Liver (tissue), 9 donors: ENCODE data around the gene CAP2. TPM values are rescaled to one million over a fixed set of nuclear protein-coding genes. Genes with fewer than 3 reads are reported as not detected.

Experiments used
- DNase-seq: peaks from one replicate; pipeline ENCODE4 v3.0.0-alpha.2; 2017; ENCODE audit warnings: low spot score
- H3K27ac ChIP-seq, 2 donors: one replicate each; pipeline ENCODE4 v1.7.0; 2013; ENCODE audit warnings: inconsistent platforms in 2 of 2, low read length in 2 of 2, control low read depth in 1 of 2, low read depth in 1 of 2, mild to moderate bottlenecking in 1 of 2
- H3K27me3 ChIP-seq, 4 donors: one replicate each; pipeline versions ENCODE4 v1.6.1 to v1.7.0; 2013; ENCODE audit warnings: low read length in 3 of 4, inconsistent platforms in 1 of 4, mild to moderate bottlenecking in 1 of 4, moderate library complexity in 1 of 4; ENCODE audit not compliant: control insufficient read depth in 4 of 4, insufficient read depth in 4 of 4
- H3K36me3 ChIP-seq, 4 donors: one replicate each; pipeline versions ENCODE4 v1.6.1 to v1.7.0; 2013; ENCODE audit warnings: low read length in 3 of 4, mild to moderate bottlenecking in 3 of 4, low read depth in 1 of 4, moderate library complexity in 1 of 4; ENCODE audit not compliant: control insufficient read depth in 4 of 4, insufficient read depth in 3 of 4
- H3K4me1 ChIP-seq, 4 donors: one replicate each; pipeline versions ENCODE4 v1.6.1 to v1.7.0; 2013; ENCODE audit warnings: low read length in 3 of 4, mild to moderate bottlenecking in 3 of 4, moderate library complexity in 1 of 4; ENCODE audit not compliant: control insufficient read depth in 4 of 4, insufficient read depth in 4 of 4
- H3K4me3 ChIP-seq, 3 donors: one replicate each; pipeline versions ENCODE4 v1.6.1 to v1.7.0; 2013; ENCODE audit warnings: low read length in 3 of 3, control low read depth in 1 of 3, low read depth in 1 of 3, mild to moderate bottlenecking in 1 of 3
- H3K9ac ChIP-seq, 2 donors: one replicate each; pipeline ENCODE4 v1.7.0; 2013; ENCODE audit warnings: low read length in 2 of 2, mild to moderate bottlenecking in 2 of 2, moderate library complexity in 2 of 2, control low read depth in 1 of 2, low read depth in 1 of 2
- H3K9me3 ChIP-seq, 4 donors: one replicate each; pipeline versions ENCODE4 v1.6.1 to v1.7.0; 2013; ENCODE audit warnings: low read length in 3 of 4; ENCODE audit not compliant: control insufficient read depth in 4 of 4
- ATF3 ChIP-seq: IDR thresholded peaks from 2 replicates; pipeline ENCODE4 v1.6.1; 2016; ENCODE audit warnings: antibody characterized with exemption
- CTCF ChIP-seq: fragments of 150-350 bp; IDR thresholded peaks from 2 replicates; pipeline ENCODE4 v1.5.1; 2017; ENCODE audit warnings: improper control_type of control experiment, low read depth, low read length; ENCODE audit not compliant: missing input control
- FOXA1 ChIP-seq: IDR thresholded peaks from 2 replicates; pipeline ENCODE4 v1.6.1; 2016; ENCODE audit warnings: antibody characterized with exemption
- FOXA2 ChIP-seq: IDR thresholded peaks from 2 replicates; pipeline ENCODE4 v1.6.1; 2016; ENCODE audit warnings: antibody characterized with exemption
- GABPA ChIP-seq, 2 donors: IDR thresholded peaks in 1 of 2; conservative IDR thresholded peaks in 1 of 2; 2 replicates each; pipeline ENCODE4 v1.6.1; 2016; ENCODE audit warnings: antibody characterized with exemption in 2 of 2, mild to moderate bottlenecking in 1 of 2, moderate library complexity in 1 of 2
- HNF4A ChIP-seq, 2 donors: conservative IDR thresholded peaks; 2 replicates each; pipeline ENCODE4 v1.6.1; 2016; ENCODE audit warnings: antibody characterized with exemption in 2 of 2, mild to moderate bottlenecking in 2 of 2
- HNF4G ChIP-seq: IDR thresholded peaks from 2 replicates; pipeline ENCODE4 v1.6.1; 2016; ENCODE audit warnings: antibody characterized with exemption
- JUND ChIP-seq, 2 donors: IDR thresholded peaks; 2 replicates each; pipeline ENCODE4 v1.6.1; 2016; ENCODE audit warnings: antibody characterized with exemption in 2 of 2
- NR2F2 ChIP-seq: IDR thresholded peaks from 2 replicates; pipeline ENCODE4 v1.6.1; 2016; ENCODE audit warnings: antibody characterized with exemption
- REST ChIP-seq: IDR thresholded peaks from 2 replicates; pipeline ENCODE4 v1.6.1; 2016; ENCODE audit warnings: antibody characterized with exemption, mild to moderate bottlenecking
- RXRA ChIP-seq, 2 donors: IDR thresholded peaks; 2 replicates each; pipeline ENCODE4 v1.6.1; 2017 to 2018; ENCODE audit warnings: antibody characterized with exemption in 2 of 2, mild to moderate bottlenecking in 1 of 2
- SP1 ChIP-seq: IDR thresholded peaks from 2 replicates; pipeline ENCODE4 v1.6.1; 2018; ENCODE audit warnings: antibody characterized with exemption, mild to moderate bottlenecking
- TAF1 ChIP-seq: conservative IDR thresholded peaks from 2 replicates; pipeline ENCODE4 v1.6.1; 2016; ENCODE audit warnings: antibody characterized with exemption, mild to moderate bottlenecking
- YY1 ChIP-seq: IDR thresholded peaks from 2 replicates; pipeline ENCODE4 v1.6.1; 2016; ENCODE audit warnings: antibody characterized with exemption, mild to moderate bottlenecking
- WGBS: extraction: QIAGEN DNeasy Blood & Tissue Kit; methylation state at CpG from one replicate; pipeline ENCODE4 v1.1.7; 2013; 5-methylcytosine and 5-hydroxymethylcytosine counted together
- polyA plus RNA-seq, 2 donors: library from polyadenylated mRNA; stranded (reverse) in 1 of 2; unstranded in 1 of 2; fragments of 200-250 nt in 1 of 2; fragments of >200 nt in 1 of 2; fragmentation: Nextera tagmentation in 1 of 2; extraction: Ambion mirVana in 1 of 2; gene quantifications; one replicate each; pipeline versions ENCODE4 v1.2.1 to v1.2.3, GENCODE V29; 2013 to 2015
- total RNA-seq, 2 donors: library from RNA; depleted of rRNA; stranded (reverse); fragments of >200 nt; gene quantifications; one replicate each; pipeline ENCODE4 v1.2.3, GENCODE V29; 2014
- TF ChIP-seq, protein P1 (sequence below): IDR thresholded peaks from 2 replicates; pipeline ENCODE4 v1.6.1; 2016; ENCODE audit warnings: antibody characterized with exemption
- TF ChIP-seq, protein P2 (sequence below): IDR thresholded peaks from 2 replicates; pipeline ENCODE4 v1.6.1; 2016; ENCODE audit warnings: antibody characterized with exemption
- donor health status: healthy.
- donor health status: healthy.
- donor health status: healthy.
- donor health status: healthy.
- donor health status: healthy.

Gene CAP2
- total and polyA plus RNA-seq, 4 donors = 1.2 to 6.4 (median 2.5) TPM

DNA sequence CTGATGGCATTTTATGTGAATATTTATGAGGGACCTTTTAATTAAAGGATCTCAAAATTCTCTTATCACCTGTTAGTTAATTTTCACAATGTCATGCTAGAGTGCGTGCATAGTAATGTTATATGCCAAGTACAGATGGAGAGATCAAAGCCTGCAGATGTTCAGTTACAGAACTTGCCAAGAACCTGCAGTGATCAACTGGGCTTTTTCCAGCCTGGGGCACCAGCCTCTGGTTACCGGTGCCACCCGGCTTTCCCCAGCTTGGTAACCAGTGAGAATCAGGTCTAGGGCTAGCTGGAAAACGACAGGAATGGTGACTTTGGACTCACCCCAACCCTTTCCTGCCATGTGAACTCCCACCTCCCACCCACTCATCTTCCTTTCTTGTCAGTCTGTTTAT, 91.8 kb downstream of the CAP2 start:
- Histone ChIP-seq H3K4me1 (no peaks in the 10 kb centered on the region), H3K9me3 (no peaks in the 10 kb centered on the region), H3K4me3 (no peak overlapping the region), H3K27me3 (no peaks in the 10 kb centered on the region), H3K36me3 (no peaks in the 10 kb centered on the region), H3K27ac (no peak overlapping the region), H3K9ac (no peak overlapping the region)
- no peak for TF ChIP-seq SP1
- no peak for TF ChIP-seq FOXA2
- TF ChIP-seq HNF4G = no peak
- TF ChIP-seq, protein P1, sequence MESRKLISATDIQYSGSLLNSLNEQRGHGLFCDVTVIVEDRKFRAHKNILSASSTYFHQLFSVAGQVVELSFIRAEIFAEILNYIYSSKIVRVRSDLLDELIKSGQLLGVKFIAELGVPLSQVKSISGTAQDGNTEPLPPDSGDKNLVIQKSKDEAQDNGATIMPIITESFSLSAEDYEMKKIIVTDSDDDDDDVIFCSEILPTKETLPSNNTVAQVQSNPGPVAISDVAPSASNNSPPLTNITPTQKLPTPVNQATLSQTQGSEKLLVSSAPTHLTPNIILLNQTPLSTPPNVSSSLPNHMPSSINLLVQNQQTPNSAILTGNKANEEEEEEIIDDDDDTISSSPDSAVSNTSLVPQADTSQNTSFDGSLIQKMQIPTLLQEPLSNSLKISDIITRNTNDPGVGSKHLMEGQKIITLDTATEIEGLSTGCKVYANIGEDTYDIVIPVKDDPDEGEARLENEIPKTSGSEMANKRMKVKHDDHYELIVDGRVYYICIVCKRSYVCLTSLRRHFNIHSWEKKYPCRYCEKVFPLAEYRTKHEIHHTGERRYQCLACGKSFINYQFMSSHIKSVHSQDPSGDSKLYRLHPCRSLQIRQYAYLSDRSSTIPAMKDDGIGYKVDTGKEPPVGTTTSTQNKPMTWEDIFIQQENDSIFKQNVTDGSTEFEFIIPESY = no peak
- TF ChIP-seq FOXA1 = no peak
- TF ChIP-seq GABPA (IDR thresholded peaks at IDR 0.05 in 1 of 2, conservative IDR thresholded peaks at IDR 0.05 in 1 of 2) = no peak
- TF ChIP-seq, protein P2, sequence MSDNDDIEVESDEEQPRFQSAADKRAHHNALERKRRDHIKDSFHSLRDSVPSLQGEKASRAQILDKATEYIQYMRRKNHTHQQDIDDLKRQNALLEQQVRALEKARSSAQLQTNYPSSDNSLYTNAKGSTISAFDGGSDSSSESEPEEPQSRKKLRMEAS = no peak
- no peak for TF ChIP-seq CTCF
- 80% methylated on average over 4 of the region's 4 CpGs for WGBS
- no peak for DNase-seq

DNA sequence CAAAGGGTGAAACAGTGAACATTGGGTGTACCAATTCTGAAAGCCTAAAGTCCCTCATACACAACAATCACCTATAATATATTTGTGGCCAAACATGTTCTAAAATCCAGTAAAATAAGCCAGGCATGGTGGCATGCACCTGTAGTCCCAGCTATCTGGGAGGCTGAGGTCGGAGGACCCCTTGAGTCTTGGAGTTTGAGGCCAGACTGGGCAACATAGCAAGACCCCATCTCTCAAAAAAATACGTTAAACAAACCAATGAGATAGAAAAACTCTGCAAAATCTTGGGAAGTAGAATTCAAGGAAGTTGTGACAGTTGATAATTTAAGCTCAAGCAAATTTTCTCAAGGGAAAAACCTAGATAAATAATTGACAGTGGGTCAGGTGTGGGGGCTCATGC, 92.6 kb downstream of the CAP2 start:
- Histone ChIP-seq H3K4me1 (no peaks in the 10 kb centered on the region), H3K36me3 (no peaks in the 10 kb centered on the region), H3K4me3 (no peak overlapping the region), H3K27ac (no peak overlapping the region), H3K9me3 (no peaks in the 10 kb centered on the region), H3K27me3 (no peaks in the 10 kb centered on the region), H3K9ac (no peak overlapping the region)
- 91% methylated on average over 2 of the region's 2 CpGs for WGBS
- TF ChIP-seq YY1 (no peak), GABPA (IDR thresholded peaks at IDR 0.05 in 1 of 2, conservative IDR thresholded peaks at IDR 0.05 in 1 of 2) (no peak), JUND (IDR thresholded peaks at IDR 0.05) (no peak), RXRA (IDR thresholded peaks at IDR 0.05) (no peak), CTCF (no peak), ATF3 (no peak), REST (no peak), HNF4A (conservative IDR thresholded peaks at IDR 0.05) (no peak), FOXA2 (no peak), NR2F2 (no peak), SP1 (no peak), TAF1 (no peak)
- TF ChIP-seq, protein P2 = no peak
- TF ChIP-seq, protein P1 = no peak
- DNase-seq = no peak
